ENCODE data around the gene ETNK1. TPM values are rescaled to one million over a fixed set of nuclear protein-coding genes. Genes with fewer than 3 reads are reported as not detected.

ETNK1 gene
- total RNA-seq, 1 donor, result 37.6 TPM

GRCh38 chr12:22709292-22709691 lies 84.3 kb downstream of the ETNK1 start:
- DNase-seq (ENCODE audit: low read depth), result peak; percentile 66
- peak; percentile 67 for TF ChIP-seq CTCF (IDR thresholded peaks at IDR 0.05; ENCODE audit: insufficient read depth, low read length)
- H3K4me3 ChIP-seq (ENCODE audit: low read depth, low read length), result no peak overlapping the region

- TF ChIP-seq CTCF (IDR thresholded peaks at IDR 0.05; ENCODE audit: insufficient read depth, low read length), result no peak
- H3K4me3 ChIP-seq (ENCODE audit: low read depth, low read length), result no peak overlapping the region
- DNase-seq (ENCODE audit: low read depth), result no peak
Measured at GRCh38 chr12:22712083-22712482, 87.1 kb downstream of the ETNK1 start.

GRCh38 chr12:22715254-22715653 lies 90.3 kb downstream of the ETNK1 start:
- TF ChIP-seq CTCF (IDR thresholded peaks at IDR 0.05; ENCODE audit: insufficient read depth, low read length), result no peak
- H3K4me3 ChIP-seq (ENCODE audit: low read depth, low read length), result no peak overlapping the region
- DNase-seq (ENCODE audit: low read depth), result no peak

- DNase-seq (ENCODE audit: low read depth), result no peak
- no peak for TF ChIP-seq CTCF (IDR thresholded peaks at IDR 0.05; ENCODE audit: insufficient read depth, low read length)
- H3K4me3 ChIP-seq (ENCODE audit: low read depth, low read length), result no peak overlapping the region
Measured at GRCh38 chr12:22719745-22720144, 94.8 kb downstream of the ETNK1 start.

GRCh38 chr12:22722081-22722480 lies 97.1 kb downstream of the ETNK1 start:
- no peak overlapping the region for H3K4me3 ChIP-seq (ENCODE audit: low read depth, low read length)
- no peak for DNase-seq (ENCODE audit: low read depth)
- TF ChIP-seq CTCF (IDR thresholded peaks at IDR 0.05; ENCODE audit: insufficient read depth, low read length), result no peak

GRCh38 chr12:22722779-22723178 lies 97.8 kb downstream of the ETNK1 start:
- no peak overlapping the region for H3K4me3 ChIP-seq (ENCODE audit: low read depth, low read length)
- no peak for TF ChIP-seq CTCF (IDR thresholded peaks at IDR 0.05; ENCODE audit: insufficient read depth, low read length)
- DNase-seq (ENCODE audit: low read depth), result no peak

- DNase-seq (ENCODE audit: low read depth), result no peak
- H3K4me3 ChIP-seq (ENCODE audit: low read depth, low read length), result no peak overlapping the region
- TF ChIP-seq CTCF (IDR thresholded peaks at IDR 0.05; ENCODE audit: insufficient read depth, low read length), result no peak
Measured at GRCh38 chr12:22728987-22729386, 104.0 kb downstream of the ETNK1 start.
